ENCODE data around the gene C2orf66. TPM values are rescaled to one million over a fixed set of nuclear protein-coding genes. Genes with fewer than 3 reads are reported as not detected.

Gene C2orf66
- total RNA-seq, 4 donors from 2014 or later, result not detected

- H3K9me3 ChIP-seq, result no peaks in the 10 kb centered on the region
- intact Hi-C loops (cut with DNase I; ENCODE audit: low total_unique reads) (no loop called here), in situ Hi-C loops (cut with MboI; ENCODE audit: low pct_ligation_motif_present in 1 of 4, low pct_unique_long_range_greater_than_20kb in 1 of 4, low sequenced_read_pairs in 3 of 4) (no loop called here)
- DNase-seq, result no peak
- H3K4me3 ChIP-seq, result no peak overlapping the region
- H3K4me1 ChIP-seq, result no peaks in the 10 kb centered on the region
- H3K27ac ChIP-seq, result no peak overlapping the region
- WGBS, 2 donors (ENCODE audit: low coverage in 1 of 2), result 83 to 92% methylated on average over 1 of the region's 1 CpG
- TF ChIP-seq CTCF (IDR thresholded peaks at IDR 0.05) (no peak), EP300 (IDR thresholded peaks at IDR 0.05; ENCODE audit: low read depth) (no peak), POLR2A (IDR thresholded peaks at IDR 0.05) (no peak), POLR2AphosphoS5 (IDR thresholded peaks at IDR 0.05) (no peak)
- H3K36me3 ChIP-seq, result no peaks in the 10 kb centered on the region
- no peaks in the 10 kb centered on the region for H3K27me3 ChIP-seq
These were observed 12.0 kb upstream of the C2orf66 start for GRCh38 chr2:196821195-196821594.

GRCh38 chr2:196808083-196808665, 981 bp downstream of the C2orf66 start:
- no peak for TF ChIP-seq POLR2A (IDR thresholded peaks at IDR 0.05)
- no peak for TF ChIP-seq EP300 (IDR thresholded peaks at IDR 0.05; ENCODE audit: low read depth)
- TF ChIP-seq POLR2AphosphoS5 (IDR thresholded peaks at IDR 0.05), result no peak
- no peak for TF ChIP-seq CTCF (IDR thresholded peaks at IDR 0.05)
- Histone ChIP-seq H3K36me3 (no peaks in the 10 kb centered on the region), H3K27me3 (no peaks in the 10 kb centered on the region), H3K9me3 (no peaks in the 10 kb centered on the region), H3K4me3 (no peak overlapping the region), H3K4me1 (no peaks in the 10 kb centered on the region), H3K27ac (no peak overlapping the region)
- 37 to 49% methylated on average over 2 of the region's 2 CpGs for WGBS, 2 donors (ENCODE audit: low coverage in 1 of 2)
- intact Hi-C loops (cut with DNase I; ENCODE audit: low total_unique reads) (no loop called here), in situ Hi-C loops (cut with MboI; ENCODE audit: low pct_ligation_motif_present in 1 of 4, low pct_unique_long_range_greater_than_20kb in 1 of 4, low sequenced_read_pairs in 3 of 4) (no loop called here)
- no peak for DNase-seq

- Histone ChIP-seq H3K4me3 (no peak overlapping the region), H3K27ac (no peak overlapping the region), H3K9me3 (no peaks in the 10 kb centered on the region), H3K4me1 (peaks cover 0 to 21% (median 5%) of the 10 kb centered on the region in 4 donors), H3K27me3 (no peaks in the 10 kb centered on the region), H3K36me3 (no peaks in the 10 kb centered on the region)
- DNase-seq, result no peak
- TF ChIP-seq POLR2A (IDR thresholded peaks at IDR 0.05), result no peak
- TF ChIP-seq POLR2AphosphoS5 (IDR thresholded peaks at IDR 0.05), result no peak
- TF ChIP-seq EP300 (IDR thresholded peaks at IDR 0.05; ENCODE audit: low read depth), result no peak
- no peak for TF ChIP-seq CTCF (IDR thresholded peaks at IDR 0.05)
- intact Hi-C loops (cut with DNase I; ENCODE audit: low total_unique reads) (no loop called here), in situ Hi-C loops (cut with MboI; ENCODE audit: low pct_ligation_motif_present in 1 of 4, low pct_unique_long_range_greater_than_20kb in 1 of 4, low sequenced_read_pairs in 3 of 4) (no loop called here)
- 44% methylated on average over 1 of the region's 1 CpG; no CpG with 5 or more reads in 1 of the 2 donors for WGBS, 2 donors (ENCODE audit: low coverage in 1 of 2)
These were observed 4.8 kb downstream of the C2orf66 start for GRCh38 chr2:196804381-196804780.

GRCh38 chr2:196802401-196802800, 6.8 kb downstream of the C2orf66 start:
- Histone ChIP-seq H3K4me1 (peaks cover 6 to 36% (median 15%) of the 10 kb centered on the region in 4 donors), H3K27me3 (no peaks in the 10 kb centered on the region), H3K27ac (no peak overlapping the region), H3K36me3 (no peaks in the 10 kb centered on the region), H3K9me3 (no peaks in the 10 kb centered on the region), H3K4me3 (no peak overlapping the region)
- intact Hi-C loops (cut with DNase I; ENCODE audit: low total_unique reads) (no loop called here), in situ Hi-C loops (cut with MboI; ENCODE audit: low pct_ligation_motif_present in 1 of 4, low pct_unique_long_range_greater_than_20kb in 1 of 4, low sequenced_read_pairs in 3 of 4) (no loop called here)
- 85% methylated on average over 2 of the region's 2 CpGs; no CpG with 5 or more reads in 1 of the 2 donors for WGBS, 2 donors (ENCODE audit: low coverage in 1 of 2)
- no peak for DNase-seq
- TF ChIP-seq POLR2A (IDR thresholded peaks at IDR 0.05) (no peak), POLR2AphosphoS5 (IDR thresholded peaks at IDR 0.05) (no peak), CTCF (IDR thresholded peaks at IDR 0.05) (no peak), EP300 (IDR thresholded peaks at IDR 0.05; ENCODE audit: low read depth) (no peak)
